NB4 (cell line): ENCODE measurements around the gene KRT14.

Source experiments
- DNase-seq: peaks from one replicate; pipeline ENCODE4 v3.0.0; 2010; ENCODE audit warnings: low read depth
- H3K4me3 ChIP-seq: one replicate; pipeline ENCODE4 v1.5.1; 2011; ENCODE audit warnings: mild to moderate bottlenecking, low read depth, low read length, moderate library complexity
- CTCF ChIP-seq: IDR thresholded peaks from one replicate; pipeline ENCODE4 v1.5.1; 2012; ENCODE audit warnings: low read depth, low read length
- MYC ChIP-seq: IDR thresholded peaks from 2 replicates; pipeline ENCODE4 v1.6.1; 2011; ENCODE audit warnings: low read depth, low read length
- POLR2A ChIP-seq: IDR thresholded peaks from 2 replicates; pipeline ENCODE4 v1.6.1; 2011; ENCODE audit warnings: mild to moderate bottlenecking; ENCODE audit not compliant: insufficient read length; ENCODE audit errors: extremely low read depth
- TF ChIP-seq, protein P1 (sequence below): IDR thresholded peaks from 2 replicates; pipeline ENCODE4 v1.6.1; 2011; ENCODE audit warnings: low read depth, low read length

KRT14 gene

DNA sequence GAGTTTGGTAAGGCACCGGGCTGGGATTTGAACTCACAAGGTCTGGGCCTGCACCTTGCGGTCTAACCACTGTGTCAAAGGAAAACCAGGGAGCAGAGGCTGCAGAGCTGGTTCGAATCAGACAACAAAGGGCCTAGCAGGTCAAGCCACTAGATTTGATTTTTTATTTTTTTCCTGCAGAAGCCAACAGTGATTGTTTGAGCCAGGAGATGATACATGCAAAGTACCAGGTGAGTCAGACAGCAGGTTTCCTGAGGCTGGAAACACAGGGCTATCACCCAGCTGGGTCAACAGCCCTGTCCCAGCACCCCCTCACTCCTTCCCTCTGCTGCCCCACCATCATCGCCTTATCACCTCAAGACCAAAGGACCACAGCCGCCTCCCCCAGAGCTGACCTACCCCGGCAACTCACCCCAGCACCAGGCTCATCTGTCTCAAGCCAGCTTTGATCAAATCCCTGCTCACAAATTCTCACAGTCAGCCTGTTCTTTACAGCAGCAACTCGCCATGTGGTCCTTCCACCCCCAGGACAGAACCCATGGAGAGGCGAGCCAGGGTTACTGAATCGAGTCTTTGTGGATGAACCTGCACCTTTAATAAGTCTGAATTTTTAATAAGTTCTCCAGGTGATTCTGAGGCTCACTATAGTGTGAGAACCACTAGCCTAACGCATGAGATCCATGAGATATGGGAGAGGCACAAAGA is 45.6 kb downstream of the KRT14 start:
- TF ChIP-seq CTCF: no peak
- TF ChIP-seq, protein P1, sequence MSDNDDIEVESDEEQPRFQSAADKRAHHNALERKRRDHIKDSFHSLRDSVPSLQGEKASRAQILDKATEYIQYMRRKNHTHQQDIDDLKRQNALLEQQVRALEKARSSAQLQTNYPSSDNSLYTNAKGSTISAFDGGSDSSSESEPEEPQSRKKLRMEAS: no peak
- TF ChIP-seq POLR2A: no peak
- no peak for TF ChIP-seq MYC
- DNase-seq: no peak
- no peak overlapping the region for H3K4me3 ChIP-seq

DNA sequence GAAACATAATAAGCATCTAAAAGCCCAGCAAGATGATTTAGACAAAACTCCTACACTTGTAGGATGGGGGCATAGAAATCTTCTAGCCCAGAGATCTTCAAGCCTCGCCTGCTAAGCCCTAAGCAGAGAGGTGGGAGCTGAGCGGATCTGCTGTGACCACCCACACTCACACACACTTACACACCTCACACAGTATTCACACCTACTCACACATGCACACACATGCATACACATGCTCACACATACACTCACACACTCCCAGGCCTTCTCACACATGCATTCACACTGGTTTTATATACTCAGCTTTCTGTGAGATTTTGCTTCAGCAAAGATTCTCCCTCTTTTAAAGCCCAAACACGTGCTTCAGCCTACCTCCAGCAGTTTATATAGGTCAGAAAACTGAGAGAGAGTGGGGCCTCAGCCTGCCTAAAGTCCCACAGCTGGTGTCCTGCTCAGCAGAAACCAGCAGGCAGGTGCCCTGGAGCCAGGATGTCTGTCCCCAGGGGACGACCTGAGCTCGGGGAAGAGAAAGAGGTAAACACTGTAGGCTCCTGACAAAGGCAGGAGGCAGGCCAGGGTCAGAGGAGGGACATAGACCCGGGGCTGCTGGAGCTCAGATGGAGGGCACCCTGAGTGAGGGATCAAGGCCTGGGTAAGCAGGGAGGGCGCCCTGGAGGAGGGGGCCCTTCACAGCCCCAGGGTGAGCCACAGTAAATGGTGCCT is 46.6 kb downstream of the KRT14 start:
- H3K4me3 ChIP-seq: no peak overlapping the region
- TF ChIP-seq MYC: no peak
- TF ChIP-seq, protein P1: no peak
- TF ChIP-seq CTCF: no peak
- TF ChIP-seq POLR2A: no peak
- no peak for DNase-seq

DNA sequence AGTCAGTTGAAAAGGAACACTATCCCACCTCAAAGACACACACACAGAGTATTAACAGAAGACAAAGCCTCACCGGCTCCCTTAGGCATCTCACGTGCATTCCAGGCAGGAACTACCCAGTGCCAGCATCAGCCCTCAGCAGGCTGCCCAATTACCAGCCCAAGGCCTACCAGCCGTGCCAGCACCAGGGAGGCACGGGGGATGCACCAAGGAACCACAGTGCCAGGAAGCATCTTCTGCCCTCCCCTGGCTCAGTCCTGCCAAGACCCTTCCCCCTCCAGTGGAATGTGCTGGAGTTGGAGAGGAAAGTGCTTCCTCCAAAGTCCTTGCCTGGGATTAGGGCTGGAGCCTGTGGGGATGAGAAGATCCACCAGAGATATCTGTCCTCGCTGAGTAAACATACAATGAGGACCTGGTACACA is 47.6 kb downstream of the KRT14 start:
- TF ChIP-seq CTCF (no peak), POLR2A (no peak), MYC (no peak)
- TF ChIP-seq, protein P1: no peak
- no peak for DNase-seq
- H3K4me3 ChIP-seq: no peak overlapping the region

- TF ChIP-seq POLR2A (no peak), MYC (no peak)
- H3K4me3 ChIP-seq: no peak overlapping the region
- DNase-seq: no peak
Measured at GRCh38 chr17:41538565-41538991, 48.1 kb downstream of the KRT14 start.

GRCh38 chr17:41537990-41538389 is 48.7 kb downstream of the KRT14 start:
- TF ChIP-seq POLR2A (no peak), MYC (no peak), CTCF (no peak)
- TF ChIP-seq, protein P1: no peak
- no peak overlapping the region for H3K4me3 ChIP-seq
- DNase-seq: no peak

GRCh38 chr17:41537614-41537954 is 49.1 kb downstream of the KRT14 start:
- H3K4me3 ChIP-seq: no peak overlapping the region
- DNase-seq: no peak
- TF ChIP-seq POLR2A: no peak
- no peak for TF ChIP-seq MYC
